ENCODE data around the gene DCLK3.

DCLK3 gene

GRCh38 chr3:36686516-36686915, 77.8 kb downstream of the DCLK3 start:
- DNase-seq: no peak
- CTCF ChIA-PET: no interaction called here
- Mint-ChIP-seq H3K9me3 (no peaks in the 10 kb centered on the region), H3K4me3 (no peak overlapping the region), H3K4me1 (no peaks in the 10 kb centered on the region), H3K36me3 (no peaks in the 10 kb centered on the region), H3K27ac (no peak overlapping the region), H3K27me3 (peaks cover 4% of the 10 kb centered on the region)

GRCh38 chr3:36681867-36682266, 82.5 kb downstream of the DCLK3 start:
- Mint-ChIP-seq H3K4me3 (no peak overlapping the region), H3K36me3 (no peaks in the 10 kb centered on the region), H3K27me3 (peaks cover 4% of the 10 kb centered on the region), H3K9me3 (peaks cover 17% of the 10 kb centered on the region), H3K4me1 (no peaks in the 10 kb centered on the region), H3K27ac (no peak overlapping the region)
- DNase-seq: no peak
- CTCF ChIA-PET: no interaction called here

- Mint-ChIP-seq H3K9me3 (peaks cover 17% of the 10 kb centered on the region), H3K36me3 (no peaks in the 10 kb centered on the region), H3K4me1 (no peaks in the 10 kb centered on the region)
Measured at GRCh38 chr3:36680952-36681351, 83.4 kb downstream of the DCLK3 start.

GRCh38 chr3:36679384-36680200, 84.8 kb downstream of the DCLK3 start:
- H3K27me3 Mint-ChIP-seq: no peaks in the 10 kb centered on the region
- H3K4me3 Mint-ChIP-seq: no peak overlapping the region
- CTCF ChIA-PET: no interaction called here
- H3K27ac Mint-ChIP-seq: no peak overlapping the region
- peaks cover 17% of the 10 kb centered on the region for H3K9me3 Mint-ChIP-seq
- DNase-seq: no peak
- H3K36me3 Mint-ChIP-seq: no peaks in the 10 kb centered on the region
- no peaks in the 10 kb centered on the region for H3K4me1 Mint-ChIP-seq

More at GRCh38 chr3:36680952-36681351, 83.4 kb downstream of the DCLK3 start:
- CTCF ChIA-PET: interaction anchor here (0.5 kb wide), 1 partner anchor 272 kb away, joined by 4 read pairs; no protein-coding TSS in a partner anchor
- Mint-ChIP-seq H3K4me3 (no peak overlapping the region), H3K27ac (no peak overlapping the region), H3K27me3 (peaks cover 4% of the 10 kb centered on the region)
- DNase-seq: no peak

- H3K27ac Mint-ChIP-seq: no peak overlapping the region
- no peaks in the 10 kb centered on the region for H3K4me1 Mint-ChIP-seq
- CTCF ChIA-PET: no interaction called here
- H3K36me3 Mint-ChIP-seq: no peaks in the 10 kb centered on the region
- H3K9me3 Mint-ChIP-seq: peaks cover 17% of the 10 kb centered on the region
- no peaks in the 10 kb centered on the region for H3K27me3 Mint-ChIP-seq
- no peak for DNase-seq
- H3K4me3 Mint-ChIP-seq: no peak overlapping the region
Measured at GRCh38 chr3:36678216-36679013, 85.9 kb downstream of the DCLK3 start.

- Mint-ChIP-seq H3K27ac (no peak overlapping the region), H3K27me3 (no peaks in the 10 kb centered on the region), H3K4me3 (no peak overlapping the region), H3K4me1 (no peaks in the 10 kb centered on the region), H3K36me3 (no peaks in the 10 kb centered on the region), H3K9me3 (peaks cover 17% of the 10 kb centered on the region)
- no peak for DNase-seq
- CTCF ChIA-PET: interaction anchor here (0.6 kb wide), 1 partner anchor 8 kb away, joined by 3 read pairs; no protein-coding TSS in a partner anchor
Measured at GRCh38 chr3:36677331-36678007, 86.9 kb downstream of the DCLK3 start.

GRCh38 chr3:36674816-36675215, 89.5 kb downstream of the DCLK3 start:
- Mint-ChIP-seq H3K4me3 (no peak overlapping the region), H3K27ac (no peak overlapping the region), H3K36me3 (no peaks in the 10 kb centered on the region), H3K9me3 (peaks cover 15% of the 10 kb centered on the region), H3K27me3 (no peaks in the 10 kb centered on the region), H3K4me1 (no peaks in the 10 kb centered on the region)
- CTCF ChIA-PET: no interaction called here
- no peak for DNase-seq

GRCh38 chr3:36669764-36670163, 94.6 kb downstream of the DCLK3 start:
- H3K4me1 Mint-ChIP-seq: no peaks in the 10 kb centered on the region
- no peak for DNase-seq
- H3K9me3 Mint-ChIP-seq: no peaks in the 10 kb centered on the region
- no peaks in the 10 kb centered on the region for H3K27me3 Mint-ChIP-seq
- no peak overlapping the region for H3K27ac Mint-ChIP-seq
- H3K4me3 Mint-ChIP-seq: no peak overlapping the region
- CTCF ChIA-PET: no interaction called here
- no peaks in the 10 kb centered on the region for H3K36me3 Mint-ChIP-seq

- no peaks in the 10 kb centered on the region for H3K36me3 Mint-ChIP-seq
- H3K4me3 Mint-ChIP-seq: no peak overlapping the region
- no peaks in the 10 kb centered on the region for H3K27me3 Mint-ChIP-seq
- CTCF ChIA-PET: no interaction called here
- H3K4me1 Mint-ChIP-seq: no peaks in the 10 kb centered on the region
- H3K9me3 Mint-ChIP-seq: no peaks in the 10 kb centered on the region
- no peak overlapping the region for H3K27ac Mint-ChIP-seq
- DNase-seq: no peak
Measured at GRCh38 chr3:36666166-36666565, 98.2 kb downstream of the DCLK3 start.

GRCh38 chr3:36663666-36664291, 100.6 kb downstream of the DCLK3 start:
- no peaks in the 10 kb centered on the region for H3K9me3 Mint-ChIP-seq

GRCh38 chr3:36662626-36663025, 101.7 kb downstream of the DCLK3 start:
- no peaks in the 10 kb centered on the region for H3K4me1 Mint-ChIP-seq
- H3K4me3 Mint-ChIP-seq: no peak overlapping the region
- H3K36me3 Mint-ChIP-seq: no peaks in the 10 kb centered on the region
- no peak overlapping the region for H3K27ac Mint-ChIP-seq
- CTCF ChIA-PET: no interaction called here
- no peak for DNase-seq
- no peaks in the 10 kb centered on the region for H3K9me3 Mint-ChIP-seq
- no peaks in the 10 kb centered on the region for H3K27me3 Mint-ChIP-seq

More at GRCh38 chr3:36663666-36664291, 100.6 kb downstream of the DCLK3 start:
- Mint-ChIP-seq H3K27ac (no peak overlapping the region), H3K4me3 (no peak overlapping the region), H3K27me3 (no peaks in the 10 kb centered on the region), H3K4me1 (no peaks in the 10 kb centered on the region), H3K36me3 (no peaks in the 10 kb centered on the region)
- DNase-seq: no peak
- CTCF ChIA-PET: no interaction called here

All from activated naive CD4-positive, alpha-beta T cell treated with anti-CD3 and anti-CD28 coated beads, Interleukin-2, amount 10 ng/mL, durations not matched to agents 7 days and 5 days (primary cell).